Progenitor cell of endocrine pancreas (in vitro differentiated cells): Measurements from ENCODE around the gene KLHL22. TPM values are rescaled to one million over a fixed set of nuclear protein-coding genes. Genes with fewer than 3 reads are reported as not detected.
"Not testable (repeated sequence)": the region's sequence is repeated elsewhere in the genome, so short reads cannot be mapped to it uniquely, and the experiment has no call there.

Source experiments
- DNase-seq: peaks from one replicate; pipeline ENCODE4 v3.0.0; 2021; ENCODE audit warnings: low spot score; ENCODE audit not compliant: unreplicated experiment
- H3K27ac Mint-ChIP-seq: 2 replicates; pipeline ENCODE4 v1.8.0; 2021; ENCODE audit warnings: mild to moderate bottlenecking, moderate library complexity, mixed read lengths
- H3K27me3 Mint-ChIP-seq: 2 replicates; pipeline ENCODE4 v1.8.0; 2021; ENCODE audit warnings: mixed read lengths
- H3K36me3 Mint-ChIP-seq: 2 replicates; pipeline ENCODE4 v1.8.0; 2022; ENCODE audit warnings: mixed read lengths; ENCODE audit not compliant: insufficient read depth
- H3K4me1 Mint-ChIP-seq: 2 replicates; pipeline ENCODE4 v1.8.0; 2021; ENCODE audit warnings: low read depth, mixed read lengths
- H3K4me3 Mint-ChIP-seq: 2 replicates; pipeline ENCODE4 v1.8.0; 2021; ENCODE audit warnings: low read depth, mild to moderate bottlenecking, moderate library complexity, mixed read lengths
- H3K9me3 Mint-ChIP-seq: 2 replicates; pipeline ENCODE4 v1.8.0; 2021; ENCODE audit warnings: low read depth, mixed read lengths
- total RNA-seq: library from RNA; stranded (reverse); gene quantifications from 2 replicates; pipeline ENCODE4 v1.2.1, GENCODE V29; 2021
- TF ChIP-seq, protein P1 (sequence below): fragments of 200-600 bp; sonication (generic); IDR thresholded peaks from one replicate; pipeline ENCODE4 v1.5.0; 2021; ENCODE audit warnings: antibody characterized with exemption, mild to moderate bottlenecking; ENCODE audit not compliant: unreplicated experiment

KLHL22 gene
- total RNA-seq, 1 donor from 2014 or later: 47.3 TPM

DNA sequence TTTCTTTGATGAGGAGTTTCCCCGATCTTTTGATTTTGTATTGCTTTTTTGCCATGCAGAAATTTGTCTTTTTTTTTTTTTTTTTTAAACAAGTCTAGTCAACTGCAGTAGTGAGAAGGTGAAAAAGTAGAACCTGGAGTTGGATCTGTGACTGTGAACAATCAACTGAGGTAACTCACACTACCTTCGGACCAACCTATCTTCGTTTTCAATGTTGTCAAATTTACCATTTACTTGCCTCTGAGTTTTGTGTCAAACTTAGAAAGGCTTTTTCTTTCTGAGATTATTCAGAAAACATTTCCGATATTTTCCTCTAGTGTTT lies 20.5 kb downstream of the KLHL22 start:
- TF ChIP-seq, protein P1, sequence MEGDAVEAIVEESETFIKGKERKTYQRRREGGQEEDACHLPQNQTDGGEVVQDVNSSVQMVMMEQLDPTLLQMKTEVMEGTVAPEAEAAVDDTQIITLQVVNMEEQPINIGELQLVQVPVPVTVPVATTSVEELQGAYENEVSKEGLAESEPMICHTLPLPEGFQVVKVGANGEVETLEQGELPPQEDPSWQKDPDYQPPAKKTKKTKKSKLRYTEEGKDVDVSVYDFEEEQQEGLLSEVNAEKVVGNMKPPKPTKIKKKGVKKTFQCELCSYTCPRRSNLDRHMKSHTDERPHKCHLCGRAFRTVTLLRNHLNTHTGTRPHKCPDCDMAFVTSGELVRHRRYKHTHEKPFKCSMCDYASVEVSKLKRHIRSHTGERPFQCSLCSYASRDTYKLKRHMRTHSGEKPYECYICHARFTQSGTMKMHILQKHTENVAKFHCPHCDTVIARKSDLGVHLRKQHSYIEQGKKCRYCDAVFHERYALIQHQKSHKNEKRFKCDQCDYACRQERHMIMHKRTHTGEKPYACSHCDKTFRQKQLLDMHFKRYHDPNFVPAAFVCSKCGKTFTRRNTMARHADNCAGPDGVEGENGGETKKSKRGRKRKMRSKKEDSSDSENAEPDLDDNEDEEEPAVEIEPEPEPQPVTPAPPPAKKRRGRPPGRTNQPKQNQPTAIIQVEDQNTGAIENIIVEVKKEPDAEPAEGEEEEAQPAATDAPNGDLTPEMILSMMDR: no peak

DNA sequence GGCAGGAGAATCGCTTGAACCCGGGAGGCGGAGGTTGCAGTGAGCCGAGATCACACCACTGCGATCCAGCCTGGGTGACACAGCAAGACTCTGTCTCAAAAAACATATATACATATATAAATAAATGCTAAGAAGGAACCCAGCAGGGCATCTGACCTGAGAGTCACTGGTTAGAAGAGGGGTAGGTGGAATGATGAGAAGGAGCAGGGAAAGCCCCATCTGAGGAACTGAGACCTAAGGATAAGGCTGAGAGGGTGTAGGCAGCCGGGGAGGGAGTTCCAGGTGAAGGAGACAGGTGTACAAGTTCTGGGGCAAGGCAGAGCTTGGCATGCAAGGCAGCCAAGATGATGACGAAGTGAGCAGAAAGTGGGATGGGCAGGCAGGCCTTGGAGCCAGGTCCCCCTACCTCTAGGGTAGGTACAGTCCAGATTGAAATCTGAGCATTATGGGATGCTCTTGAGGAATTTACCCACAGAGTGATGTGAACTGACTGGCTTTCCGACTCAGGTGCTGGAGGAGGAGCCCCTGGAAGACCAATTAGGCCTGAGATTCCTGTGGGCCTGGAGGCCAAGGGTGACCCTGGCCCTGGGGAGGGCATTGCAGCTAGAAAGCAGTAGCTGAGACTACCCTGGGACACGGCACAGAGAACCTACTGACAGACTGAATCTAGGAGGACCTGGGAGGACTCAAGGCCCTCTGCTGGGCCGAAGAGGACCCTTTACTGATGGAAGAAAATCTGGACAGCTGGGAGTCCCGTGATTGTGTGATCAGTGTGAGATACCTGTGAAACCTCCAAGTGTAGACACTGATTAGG lies 22.8 kb downstream of the KLHL22 start:
- Mint-ChIP-seq H3K4me3 (no peak overlapping the region), H3K36me3 (peaks cover 13% of the 10 kb centered on the region), H3K4me1 (no peaks in the 10 kb centered on the region), H3K27ac (peak overlapping the region; percentile 56), H3K9me3 (no peaks in the 10 kb centered on the region), H3K27me3 (no peaks in the 10 kb centered on the region)
- DNase-seq: no peak
- TF ChIP-seq, protein P1: no peak

More for the DNA sequence above, 20.5 kb downstream of the KLHL22 start:
- Mint-ChIP-seq H3K4me3 (no peak overlapping the region), H3K9me3 (peaks cover 6% of the 10 kb centered on the region), H3K36me3 (peaks cover 13% of the 10 kb centered on the region), H3K27me3 (no peaks in the 10 kb centered on the region), H3K27ac (no peak overlapping the region), H3K4me1 (no peaks in the 10 kb centered on the region)
- DNase-seq: no peak

- DNase-seq: no peak
- no peak overlapping the region for H3K27ac Mint-ChIP-seq
Observed at GRCh38 chr22:20471126-20471833, 24.3 kb downstream of the KLHL22 start.

DNA sequence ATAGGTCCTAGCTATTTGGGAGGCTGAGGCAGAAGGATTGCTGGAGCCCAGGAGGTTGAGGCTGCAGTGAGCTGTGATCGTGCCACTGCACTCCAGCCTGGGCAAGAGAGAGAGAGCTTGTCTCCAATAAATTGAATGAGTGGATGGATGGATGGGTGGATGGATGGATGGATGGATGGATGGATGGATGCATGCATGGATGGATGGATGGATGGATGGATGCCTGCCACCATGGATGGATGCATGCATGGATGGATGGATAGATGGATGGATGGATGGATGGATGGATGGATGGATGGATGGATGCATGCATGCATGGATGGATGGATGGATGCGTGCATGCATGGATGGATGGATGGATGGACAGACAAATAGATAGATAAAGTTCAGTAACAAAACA lies 25.1 kb downstream of the KLHL22 start:
- not testable (repeated sequence) for H3K27ac Mint-ChIP-seq, H3K27me3 Mint-ChIP-seq, H3K4me3 Mint-ChIP-seq, H3K9me3 Mint-ChIP-seq, H3K4me1 Mint-ChIP-seq, DNase-seq
- peaks cover 11% of the 10 kb centered on the region for H3K36me3 Mint-ChIP-seq

More at GRCh38 chr22:20471126-20471833, 24.3 kb downstream of the KLHL22 start:
- TF ChIP-seq, protein P1: no peak
- Mint-ChIP-seq H3K36me3 (peaks cover 11% of the 10 kb centered on the region), H3K4me3 (no peak overlapping the region), H3K9me3 (no peaks in the 10 kb centered on the region), H3K4me1 (peaks cover 7% of the 10 kb centered on the region), H3K27me3 (no peaks in the 10 kb centered on the region)

GRCh38 chr22:20469110-20469868 lies 26.3 kb downstream of the KLHL22 start:
- Mint-ChIP-seq H3K4me1 (peaks cover 7% of the 10 kb centered on the region), H3K4me3 (no peak overlapping the region), H3K27me3 (no peaks in the 10 kb centered on the region), H3K36me3 (peaks cover 13% of the 10 kb centered on the region), H3K9me3 (no peaks in the 10 kb centered on the region), H3K27ac (no peak overlapping the region)
- DNase-seq: no peak
- TF ChIP-seq, protein P1: no peak
